Erythroblast (primary cell): ENCODE measurements around the gene TTC21B.

ENCODE experiments used
- DNase-seq, 2 experiments: peaks; one replicate each; lab custom pipeline; 2025; lab: John Stamatoyannopoulos, UW
- GATA1 ChIP-seq: IDR thresholded peaks from 2 replicates; pipeline ENCODE4 v1.6.1; 2011; ENCODE audit warnings: low read depth, mild to moderate bottlenecking, control low read depth, low read length, moderate library complexity
- POLR2A ChIP-seq: IDR thresholded peaks from 2 replicates; pipeline ENCODE4 v1.6.1; 2011; ENCODE audit warnings: mild to moderate bottlenecking, low read length

Gene TTC21B

GRCh38 chr2:165952741-165953211 lies 800 bp downstream of the TTC21B start:
- no peak for TF ChIP-seq POLR2A
- TF ChIP-seq GATA1: no peak
- peak; percentile 48 to 63 for DNase-seq

DNA sequence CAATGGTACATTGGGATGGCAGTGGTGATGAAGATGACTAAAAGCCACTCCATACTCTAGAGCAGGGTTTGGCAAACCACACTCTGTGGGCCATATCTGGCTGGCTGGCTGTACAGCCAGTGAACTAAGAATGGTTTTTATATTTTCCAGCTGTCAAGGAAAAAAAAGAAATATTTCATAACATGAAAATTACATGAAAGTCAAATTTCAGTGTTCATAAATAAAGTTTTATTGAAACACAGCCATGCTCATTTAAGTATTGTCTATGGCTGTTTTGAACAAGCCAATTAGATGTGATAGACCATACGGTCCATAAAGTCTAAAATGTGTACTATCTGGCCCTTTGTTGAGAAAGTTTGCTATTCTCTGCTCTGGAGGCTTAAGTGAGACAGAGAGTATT lies 1.5 kb downstream of the TTC21B start:
- peak in 1 of 2 experiments; percentile 25 for DNase-seq
- TF ChIP-seq GATA1 (no peak), POLR2A (no peak)

- DNase-seq: no peak
- TF ChIP-seq POLR2A (no peak), GATA1 (no peak)
Observed at GRCh38 chr2:165950438-165950837, 3.1 kb downstream of the TTC21B start.

DNA sequence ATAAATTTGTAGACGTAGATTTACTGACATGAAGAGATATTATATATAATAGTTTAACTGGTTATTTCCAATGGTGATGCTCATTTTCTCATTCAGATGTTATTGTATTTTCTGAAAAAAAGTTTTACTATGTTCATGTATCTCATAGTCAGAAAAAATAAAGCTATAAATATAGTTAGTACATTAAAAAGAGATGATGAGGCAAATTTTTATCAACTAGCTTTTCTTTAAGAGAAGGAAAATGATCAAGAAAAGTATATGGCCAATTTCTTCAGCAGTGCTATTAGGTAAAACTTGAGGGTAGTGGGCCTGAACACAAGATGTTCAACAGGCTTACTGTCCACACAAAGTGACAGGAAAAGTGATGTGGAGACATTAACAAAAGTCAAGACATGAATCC lies 11.7 kb downstream of the TTC21B start:
- DNase-seq: no peak
- TF ChIP-seq POLR2A (no peak), GATA1 (no peak)

GRCh38 chr2:165938237-165938636 lies 15.3 kb downstream of the TTC21B start:
- DNase-seq: no peak
- TF ChIP-seq POLR2A (no peak), GATA1 (no peak)

GRCh38 chr2:165933211-165933910 lies 20.2 kb downstream of the TTC21B start:
- TF ChIP-seq POLR2A: no peak
- no peak for TF ChIP-seq GATA1
- DNase-seq: no peak

GRCh38 chr2:165927774-165928173 lies 25.8 kb downstream of the TTC21B start:
- TF ChIP-seq GATA1: no peak
- TF ChIP-seq POLR2A: no peak

DNA sequence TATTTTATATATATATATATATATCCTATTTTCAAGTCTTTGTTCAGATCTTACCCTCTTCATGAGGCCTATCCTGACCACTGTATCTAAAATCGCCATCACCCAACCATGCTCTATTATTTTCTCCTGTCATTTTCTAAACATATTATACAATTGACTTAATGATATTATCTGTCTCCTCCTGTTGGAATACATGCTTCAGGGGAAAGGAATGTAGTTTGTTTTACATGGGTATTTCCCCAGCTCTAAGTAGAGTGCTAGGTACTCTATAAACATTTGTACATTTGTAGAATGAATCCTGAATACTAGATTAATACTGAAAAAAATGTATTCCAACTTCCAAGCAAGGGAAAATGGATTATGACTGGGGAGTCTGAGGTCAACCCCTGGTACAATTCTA lies 26.2 kb downstream of the TTC21B start:
- no peak for DNase-seq
- TF ChIP-seq GATA1 (no peak), POLR2A (no peak)

More at GRCh38 chr2:165927774-165928173, 25.8 kb downstream of the TTC21B start:
- DNase-seq: no peak

GRCh38 chr2:165924946-165925345 lies 28.6 kb downstream of the TTC21B start:
- TF ChIP-seq POLR2A (no peak), GATA1 (no peak)
- DNase-seq: no peak

DNA sequence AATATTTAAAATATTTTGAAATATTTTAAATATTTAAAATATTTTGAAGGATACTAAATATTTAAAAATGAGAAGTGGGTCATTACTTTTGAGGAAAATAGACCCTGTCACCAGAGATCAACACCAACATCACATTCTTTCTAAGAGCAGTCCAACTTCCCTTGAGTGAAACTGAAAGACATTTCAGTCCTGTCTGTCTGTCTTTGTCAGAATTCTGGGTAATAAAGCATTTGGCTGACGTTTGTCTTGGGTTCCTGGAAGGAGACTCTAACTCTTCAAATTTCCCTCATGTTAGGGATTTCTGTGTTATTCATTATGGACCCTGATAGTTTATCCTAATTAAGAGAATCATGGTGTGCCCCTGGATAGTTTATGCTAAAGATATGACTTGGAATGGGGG lies 32.8 kb downstream of the TTC21B start:
- TF ChIP-seq GATA1 (no peak), POLR2A (no peak)
- DNase-seq: no peak

DNA sequence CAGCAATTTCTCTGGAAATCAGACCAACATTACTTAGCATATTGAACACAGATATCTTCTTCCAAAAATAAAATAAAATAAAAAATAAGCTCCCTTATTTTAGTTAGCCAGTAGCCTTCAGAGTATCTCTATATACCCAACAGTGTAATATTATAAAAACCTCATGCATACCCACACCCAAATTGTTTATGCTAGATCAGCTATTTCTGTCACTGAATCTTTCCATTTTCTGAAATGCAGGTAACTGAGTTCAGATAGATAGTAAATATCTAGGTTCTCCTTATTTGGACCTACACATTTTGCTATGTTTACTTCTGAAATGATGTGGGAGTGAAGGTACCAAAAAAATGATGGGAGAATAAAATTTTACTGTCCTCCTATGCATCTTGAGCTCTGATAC lies 39.9 kb downstream of the TTC21B start:
- DNase-seq: no peak

DNA sequence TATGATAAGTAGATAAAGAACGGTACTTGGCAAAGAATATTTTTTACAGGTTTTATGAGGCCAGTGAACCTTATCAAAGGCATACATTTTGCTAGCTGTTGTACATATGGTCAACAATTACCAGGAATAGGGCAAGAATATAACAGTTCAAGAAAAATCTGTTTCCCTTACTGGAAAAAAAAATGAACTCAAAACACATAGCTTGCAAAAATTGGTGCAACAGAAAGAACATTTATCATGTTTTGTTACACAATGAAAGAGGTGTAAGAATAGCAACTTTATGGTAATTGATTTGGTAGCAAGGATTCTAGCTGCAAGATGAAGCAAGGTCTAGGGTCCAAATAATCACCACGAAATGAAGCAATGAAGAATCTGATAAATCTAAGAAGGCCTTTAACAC lies 41.6 kb downstream of the TTC21B start:
- DNase-seq: no peak
- TF ChIP-seq GATA1: no peak
- no peak for TF ChIP-seq POLR2A

More for the DNA sequence above, 39.9 kb downstream of the TTC21B start:
- no peak for TF ChIP-seq GATA1
- no peak for TF ChIP-seq POLR2A

DNA sequence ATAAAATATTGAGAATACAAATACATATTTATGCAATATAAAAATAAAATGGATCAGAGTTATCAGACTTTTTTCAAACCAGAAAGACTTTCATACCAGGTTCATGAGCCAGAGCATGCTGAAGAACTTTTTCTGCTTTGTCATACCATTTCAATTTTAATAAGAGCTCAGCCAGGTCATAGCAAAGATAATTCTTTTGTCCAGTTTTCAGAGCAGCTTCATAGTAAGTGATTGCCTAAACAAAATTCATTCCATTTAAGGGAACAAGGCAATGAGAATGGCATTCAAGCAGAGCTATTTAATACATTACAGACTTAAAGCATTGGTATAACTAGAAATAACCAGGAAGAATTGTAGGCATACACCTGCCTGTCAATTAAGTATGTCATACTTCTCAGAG lies 42.3 kb downstream of the TTC21B start:
- TF ChIP-seq POLR2A (no peak), GATA1 (no peak)
- no peak for DNase-seq

GRCh38 chr2:165909466-165909865 lies 44.1 kb downstream of the TTC21B start:
- DNase-seq: no peak
- TF ChIP-seq POLR2A (no peak), GATA1 (no peak)

- no peak for DNase-seq
- TF ChIP-seq GATA1: no peak
- no peak for TF ChIP-seq POLR2A
Observed at GRCh38 chr2:165905854-165906253, 47.7 kb downstream of the TTC21B start.
